Activated CD8-positive, alpha-beta memory T cell treated with anti-CD3 and anti-CD28 coated beads, Interleukin-2, amount 50 U/mL, for 1 hour (primary cell): Measurements from ENCODE around the gene FEM1A.
"Not testable (repeated sequence)": the region's sequence is repeated elsewhere in the genome, so short reads cannot be mapped to it uniquely, and the experiment has no call there.

ENCODE experiments used
- DNase-seq: peaks from one replicate; pipeline ENCODE4 v3.0.0-alpha.2; 2020; ENCODE audit errors: extremely low read depth

Gene FEM1A

DNA sequence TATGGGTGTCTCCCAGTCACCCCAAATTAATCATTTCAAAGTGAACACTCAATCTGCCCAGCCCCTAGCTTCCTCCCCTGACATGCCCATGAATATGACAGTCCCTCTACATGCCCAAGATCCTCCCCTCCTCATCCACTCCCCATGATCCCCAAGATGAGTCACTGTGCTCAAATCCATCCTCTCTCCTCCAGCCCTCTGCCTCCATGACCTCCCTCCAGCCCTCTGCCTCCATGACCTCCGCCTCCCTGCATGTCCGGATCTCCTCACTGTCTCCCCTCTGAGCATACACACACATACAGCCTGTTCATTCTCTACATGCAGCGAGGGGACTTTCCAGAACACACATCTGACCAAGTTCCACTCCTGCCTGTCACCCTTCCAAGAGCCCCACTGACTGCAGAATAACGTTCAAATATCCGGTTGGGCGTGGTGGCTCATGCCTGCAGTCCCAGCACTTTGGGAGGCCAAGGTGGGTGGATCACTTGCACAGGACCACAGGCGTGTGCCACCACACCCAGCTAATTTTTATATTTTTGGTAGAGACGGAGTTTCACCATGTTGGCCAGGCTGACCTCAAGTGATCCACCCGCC, 18.4 kb upstream of the FEM1A start:
- DNase-seq: no peak

- DNase-seq: no peak
Measured at GRCh38 chr19:4774136-4774535, 17.4 kb upstream of the FEM1A start.

DNA sequence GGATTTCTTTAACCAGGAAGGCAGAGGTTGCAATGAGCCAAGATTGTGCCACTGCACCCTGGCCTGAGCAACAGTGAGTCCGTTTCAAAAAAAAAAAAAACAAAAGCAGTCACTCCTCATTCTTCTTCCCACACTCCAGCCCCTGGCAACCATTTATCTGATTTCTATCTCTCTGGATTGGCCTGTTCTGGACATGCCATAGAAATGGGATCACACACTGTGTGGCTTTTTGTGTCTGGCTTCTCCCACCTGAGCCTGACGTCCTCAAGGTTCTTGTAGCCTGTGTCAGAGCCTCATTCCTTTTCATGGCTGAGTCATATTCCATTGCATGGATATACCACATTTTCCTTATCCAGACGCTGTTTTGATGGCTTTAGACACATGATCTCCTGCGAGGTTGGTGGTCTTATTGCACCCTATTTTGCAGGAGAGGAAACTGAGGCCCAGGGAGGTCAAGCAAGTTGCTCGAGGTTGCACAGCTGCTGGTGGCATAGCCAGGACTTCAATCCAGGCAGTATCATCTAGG, 15.8 kb upstream of the FEM1A start:
- no peak for DNase-seq

DNA sequence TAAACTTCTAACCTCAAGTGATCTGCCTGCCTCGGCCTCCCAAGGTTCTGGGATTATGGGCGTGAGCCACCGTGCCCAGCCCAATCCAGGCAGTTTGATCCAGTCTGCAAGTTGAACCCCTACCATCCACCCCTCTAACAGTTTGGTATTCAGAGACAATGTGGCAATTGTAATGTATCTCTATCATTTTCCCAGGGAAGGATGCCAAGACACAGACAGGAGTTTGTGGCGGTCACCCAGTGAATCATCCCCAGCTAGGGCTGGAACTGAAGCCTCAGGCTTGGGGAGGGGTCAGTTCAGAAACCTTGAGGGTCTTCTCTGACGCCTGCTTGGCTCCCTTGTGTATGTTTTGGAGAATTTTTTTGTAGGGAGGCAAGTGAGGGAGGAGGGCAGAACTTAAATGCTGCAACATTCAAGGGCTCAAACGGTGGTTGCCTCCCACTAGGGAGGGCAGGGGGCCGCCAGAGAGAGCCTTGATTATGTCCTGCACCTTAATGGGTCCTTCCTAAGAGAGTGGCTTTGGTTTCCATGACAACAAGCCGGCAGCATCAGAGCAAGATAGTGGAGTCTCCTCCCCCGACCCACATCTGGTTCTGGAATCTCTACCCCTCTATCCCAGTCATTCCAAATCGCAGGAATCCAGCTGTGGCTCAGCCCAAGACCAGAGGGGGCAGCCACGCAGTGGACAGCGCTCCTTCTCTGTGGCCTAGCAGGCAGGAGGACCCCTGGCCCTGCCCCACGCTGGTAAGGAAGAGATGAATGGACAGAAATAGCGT, 14.9 kb upstream of the FEM1A start:
- DNase-seq: no peak

DNA sequence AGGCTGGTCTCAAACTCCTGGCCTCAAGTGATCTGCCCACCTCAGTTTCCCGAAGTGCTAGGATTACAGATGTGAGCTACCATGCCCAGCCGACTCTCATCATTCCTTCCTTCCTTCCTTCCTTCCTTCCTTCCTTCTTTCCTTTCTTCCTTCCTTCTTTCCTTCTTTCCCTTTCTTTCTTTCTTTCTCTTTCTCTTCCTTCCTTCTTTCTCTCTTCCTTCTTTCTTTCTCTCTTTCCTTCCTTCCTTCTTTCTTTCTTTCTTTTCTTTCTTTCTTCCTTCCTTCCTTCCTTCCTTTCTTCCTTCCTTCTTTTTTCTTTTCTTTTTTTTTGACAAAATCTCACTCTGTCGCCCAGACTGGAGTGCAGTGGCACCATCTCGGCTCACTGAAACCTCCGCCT, 13.4 kb upstream of the FEM1A start:
- not testable (repeated sequence) for DNase-seq

GRCh38 chr19:4780860-4781259, 10.7 kb upstream of the FEM1A start:
- DNase-seq: no peak

- no peak for DNase-seq
Measured at GRCh38 chr19:4781801-4782200, 9.7 kb upstream of the FEM1A start.

DNA sequence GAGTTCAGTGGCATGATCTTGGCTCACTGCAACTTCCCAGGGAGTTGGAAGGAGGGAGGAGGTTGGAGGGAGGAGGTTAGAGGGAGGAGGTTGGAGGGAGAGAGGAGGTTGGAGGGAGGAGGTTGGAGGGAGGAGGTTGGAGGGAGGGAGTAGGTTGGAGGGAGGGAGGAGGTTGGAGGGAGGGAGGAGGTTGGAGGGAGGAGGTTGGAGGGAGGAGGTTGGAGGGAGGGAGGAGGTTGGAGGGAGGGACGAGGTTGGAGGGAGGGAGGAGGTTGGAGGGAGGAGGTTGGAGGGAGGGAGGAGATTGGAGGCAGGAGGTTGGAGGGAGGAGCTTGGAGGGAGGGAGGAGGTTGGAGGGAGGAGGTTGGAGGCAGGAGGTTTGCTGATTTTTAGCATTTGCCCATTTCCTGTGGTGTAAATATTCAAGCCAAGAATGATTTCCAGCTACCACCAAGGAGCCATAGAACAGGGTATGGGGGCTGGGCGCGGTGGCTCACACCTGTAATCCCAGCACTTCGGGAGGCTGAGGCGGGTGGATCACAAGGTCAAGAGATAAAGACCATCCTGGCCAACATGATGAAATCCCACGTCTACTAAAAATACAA, 5.0 kb upstream of the FEM1A start:
- DNase-seq: not testable (repeated sequence)

DNA sequence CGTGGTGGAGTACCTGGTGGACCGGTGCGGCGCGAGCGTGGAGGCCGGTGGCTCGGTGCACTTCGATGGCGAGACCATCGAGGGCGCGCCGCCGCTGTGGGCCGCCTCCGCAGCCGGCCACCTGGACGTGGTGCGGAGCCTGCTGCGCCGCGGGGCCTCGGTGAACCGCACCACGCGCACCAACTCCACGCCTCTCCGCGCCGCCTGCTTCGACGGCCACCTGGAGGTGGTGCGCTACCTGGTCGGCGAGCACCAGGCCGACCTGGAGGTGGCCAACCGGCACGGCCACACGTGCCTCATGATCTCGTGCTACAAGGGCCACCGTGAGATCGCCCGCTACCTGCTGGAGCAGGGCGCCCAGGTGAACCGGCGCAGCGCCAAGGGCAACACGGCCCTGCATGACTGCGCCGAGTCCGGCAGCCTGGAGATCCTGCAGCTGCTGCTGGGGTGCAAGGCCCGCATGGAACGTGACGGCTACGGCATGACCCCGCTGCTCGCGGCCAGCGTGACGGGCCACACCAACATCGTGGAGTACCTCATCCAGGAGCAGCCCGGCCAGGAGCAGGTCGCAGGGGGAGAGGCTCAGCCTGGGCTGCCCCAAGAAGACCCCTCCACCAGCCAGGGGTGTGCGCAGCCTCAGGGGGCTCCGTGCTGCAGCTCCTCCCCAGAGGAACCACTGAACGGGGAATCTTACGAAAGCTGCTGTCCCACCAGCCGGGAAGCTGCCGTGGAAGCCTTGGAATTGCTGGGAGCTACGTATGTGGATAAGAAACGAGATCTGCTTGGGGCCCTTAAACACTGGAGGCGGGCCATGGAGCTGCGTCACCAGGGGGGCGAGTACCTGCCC, 708 bp downstream of the FEM1A start:
- not testable (repeated sequence) for DNase-seq

DNA sequence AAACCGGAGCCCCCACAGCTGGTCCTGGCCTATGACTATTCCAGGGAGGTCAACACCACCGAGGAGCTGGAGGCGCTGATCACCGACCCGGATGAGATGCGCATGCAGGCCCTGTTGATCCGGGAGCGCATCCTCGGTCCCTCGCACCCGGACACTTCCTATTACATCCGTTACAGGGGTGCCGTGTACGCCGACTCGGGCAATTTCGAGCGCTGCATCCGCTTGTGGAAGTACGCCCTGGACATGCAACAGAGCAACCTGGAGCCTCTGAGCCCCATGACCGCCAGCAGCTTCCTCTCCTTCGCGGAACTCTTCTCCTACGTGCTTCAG, 1.3 kb downstream of the FEM1A start:
- DNase-seq: not testable (repeated sequence)

- DNase-seq: not testable (repeated sequence)
Measured at GRCh38 chr19:4793278-4793677, 1.7 kb downstream of the FEM1A start.

GRCh38 chr19:4794971-4795370, 3.4 kb downstream of the FEM1A start:
- no peak for DNase-seq

DNA sequence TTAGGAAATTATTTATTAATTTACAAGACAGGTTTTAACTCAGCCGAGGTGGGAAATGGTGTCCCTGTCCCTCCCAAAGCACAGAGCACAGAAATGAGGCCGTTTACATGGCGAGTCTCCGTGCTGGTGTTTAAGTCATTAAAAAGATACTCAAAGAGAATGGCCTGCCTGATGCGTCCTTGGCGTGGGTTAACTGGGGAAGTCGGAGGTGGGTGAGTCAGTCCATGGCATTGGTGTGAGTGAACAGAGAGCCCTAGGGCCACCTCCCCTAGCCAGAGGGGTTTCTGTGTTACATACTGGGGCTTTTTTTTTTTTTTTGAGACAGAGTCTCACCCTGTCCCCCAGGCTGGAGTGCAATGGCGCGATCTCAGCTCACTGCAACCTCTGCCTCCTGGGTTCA, 3.9 kb downstream of the FEM1A start:
- DNase-seq: no peak

- no peak for DNase-seq
Measured at GRCh38 chr19:4800591-4801081, 9.1 kb downstream of the FEM1A start.

DNA sequence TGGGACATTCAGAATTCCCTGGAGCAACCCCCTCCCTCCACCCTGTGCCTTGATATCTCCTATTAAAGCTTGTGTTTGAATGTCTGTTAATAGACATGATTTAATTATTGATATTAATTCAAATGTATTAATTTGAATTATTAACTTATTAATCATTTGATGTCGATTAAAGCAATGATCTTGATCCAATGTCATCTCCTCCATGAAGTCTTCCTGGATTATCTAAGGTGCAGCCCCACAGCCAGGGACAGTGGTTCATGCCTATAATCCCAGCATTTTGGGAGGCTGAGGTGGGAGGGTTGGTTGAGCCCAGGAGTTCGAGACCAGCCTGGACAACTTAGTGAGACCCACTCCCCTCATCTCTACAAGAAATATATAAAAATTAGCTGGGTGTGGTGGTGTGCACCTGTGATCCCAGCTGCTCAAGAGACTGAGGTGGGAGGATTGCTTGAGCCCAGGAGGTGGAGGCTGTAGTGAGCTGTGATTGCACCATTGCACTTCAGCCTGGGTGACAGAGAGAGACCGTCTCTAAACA, 9.6 kb downstream of the FEM1A start:
- no peak for DNase-seq

DNA sequence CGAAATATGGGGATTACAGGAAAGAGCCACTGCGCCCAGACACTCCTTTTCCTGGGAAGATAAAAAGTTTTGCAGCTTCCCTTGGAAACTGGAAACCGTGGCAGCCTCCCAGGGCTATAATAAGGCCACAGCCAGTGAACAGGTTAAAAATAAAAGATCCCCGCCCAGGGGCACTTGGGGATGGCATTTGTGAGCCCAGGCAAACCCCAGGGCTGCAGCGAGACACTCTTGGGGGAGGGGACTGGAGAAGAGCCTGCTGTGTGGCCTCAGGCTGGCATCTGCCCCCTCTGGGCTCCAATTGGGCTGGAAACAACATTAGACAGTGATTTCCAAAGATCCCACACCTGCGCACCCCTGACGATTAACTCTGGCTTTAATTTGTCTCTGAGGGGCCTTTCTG, 11.2 kb downstream of the FEM1A start:
- no peak for DNase-seq

GRCh38 chr19:4803736-4804695, 12.5 kb downstream of the FEM1A start:
- peak; percentile 35 for DNase-seq

- not testable (repeated sequence) for DNase-seq
Measured at GRCh38 chr19:4805140-4805539, 13.6 kb downstream of the FEM1A start.

DNA sequence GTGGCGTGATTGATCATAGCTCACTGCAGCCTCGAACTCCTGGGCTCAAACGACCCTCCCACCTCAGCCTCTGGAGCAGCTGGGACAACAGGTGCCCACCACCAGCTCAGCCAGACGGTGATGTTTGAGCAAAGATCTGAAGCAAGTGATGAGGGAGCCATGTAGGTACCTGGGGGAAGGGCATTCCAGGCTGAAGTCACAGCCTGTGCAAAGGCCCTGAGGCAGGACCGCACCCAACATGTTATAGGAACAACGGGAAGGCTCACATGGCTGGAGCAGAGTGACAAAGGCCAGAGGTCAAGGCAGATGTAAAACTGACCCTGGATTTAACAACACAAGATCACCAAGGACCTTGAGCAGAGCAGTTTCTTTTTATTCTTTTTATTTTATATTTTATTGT, 14.8 kb downstream of the FEM1A start:
- no peak for DNase-seq

GRCh38 chr19:4807188-4807587, 15.7 kb downstream of the FEM1A start:
- DNase-seq: no peak
